Thoracic aorta (tissue), 2 donors: ENCODE results near the gene CEP89. TPM values are rescaled to one million over a fixed set of nuclear protein-coding genes. Genes with fewer than 3 reads are reported as not detected.

ENCODE experiments used
- ATAC-seq: fragments of 150-250 bp; one replicate; pipeline ENCODE4 v1.8.0; 2017; ENCODE audit warnings: low read depth; ENCODE audit not compliant: insufficient number of reproducible peaks, low FRiP score
- DNase-seq: peaks from one replicate; pipeline ENCODE4 v3.0.0-alpha.2; 2020; ENCODE audit warnings: low spot score
- H3K27ac ChIP-seq, 2 donors: fragments of 200-600 bp; sonication (generic); 1 replicate in 1 of 2; 2 replicates in 1 of 2; pipeline ENCODE4 v1.5.1; 2016; ENCODE audit warnings: mild to moderate bottlenecking in 2 of 2, moderate library complexity in 2 of 2
- H3K27me3 ChIP-seq: fragments of 200-600 bp; sonication (generic); replicated peaks from 2 replicates; pipeline ENCODE4 v1.6.0; 2016; ENCODE audit warnings: mild to moderate bottlenecking; ENCODE audit not compliant: insufficient read depth
- H3K36me3 ChIP-seq: fragments of 200-600 bp; sonication (generic); one replicate; pipeline ENCODE4 v1.5.1; 2016
- H3K4me1 ChIP-seq, 2 donors: fragments of 200-600 bp; sonication (generic); 1 replicate in 1 of 2; 2 replicates in 1 of 2; pipeline versions ENCODE4 v1.5.1 to v1.6.0; 2016; ENCODE audit warnings: low read depth in 2 of 2, mild to moderate bottlenecking in 1 of 2; ENCODE audit not compliant: control insufficient read depth in 1 of 2
- H3K4me3 ChIP-seq: fragments of 200-600 bp; sonication (generic); 2 replicates; pipeline ENCODE4 v1.5.1; 2016; ENCODE audit warnings: mild to moderate bottlenecking
- H3K9me3 ChIP-seq: fragments of 200-600 bp; sonication (generic); 2 replicates; pipeline ENCODE4 v1.5.1; 2016
- CTCF ChIP-seq: fragments of 200-600 bp; sonication (generic); IDR thresholded peaks from one replicate; pipeline ENCODE4 v1.5.1; 2019; ENCODE audit warnings: antibody characterized with exemption
- total RNA-seq, 2 donors: library from RNA; depleted of rRNA; stranded (reverse); fragments of >200 nt; gene quantifications; one replicate each; pipeline versions ENCODE4 v1.1.0 to v1.2.3, GENCODE V29; 2016

Gene CEP89
- total RNA-seq, 2 donors from 2014 or later, result 20.5 to 26.1 TPM

- DNase-seq (no peak), ATAC-seq (no peak)
- H3K9me3 ChIP-seq, result no peaks in the 10 kb centered on the region
- H3K36me3 ChIP-seq, result no peaks in the 10 kb centered on the region
- H3K27me3 ChIP-seq, result no peaks in the 10 kb centered on the region
- no peak for TF ChIP-seq CTCF
- no peaks in the 10 kb centered on the region for H3K4me1 ChIP-seq
- H3K4me3 ChIP-seq, result no peak overlapping the region
- no peak overlapping the region for H3K27ac ChIP-seq
Measured at GRCh38 chr19:32831611-32832010, 140.1 kb downstream of the CEP89 start.

- no peaks in the 10 kb centered on the region for H3K36me3 ChIP-seq
- H3K4me3 ChIP-seq, result no peak overlapping the region
- ATAC-seq (no peak), DNase-seq (no peak)
- no peaks in the 10 kb centered on the region for H3K4me1 ChIP-seq
- no peaks in the 10 kb centered on the region for H3K27me3 ChIP-seq
- no peak overlapping the region for H3K27ac ChIP-seq
- TF ChIP-seq CTCF, result no peak
- no peaks in the 10 kb centered on the region for H3K9me3 ChIP-seq
Measured at GRCh38 chr19:32830231-32831014, 141.3 kb downstream of the CEP89 start.

GRCh38 chr19:32829345-32829896 is 142.3 kb downstream of the CEP89 start:
- no peaks in the 10 kb centered on the region for H3K36me3 ChIP-seq
- no peaks in the 10 kb centered on the region for H3K9me3 ChIP-seq
- no peaks in the 10 kb centered on the region for H3K27me3 ChIP-seq
- TF ChIP-seq CTCF, result no peak
- DNase-seq, result no peak
- no peak overlapping the region for H3K4me3 ChIP-seq
- ATAC-seq, result no peak
- H3K4me1 ChIP-seq, result no peaks in the 10 kb centered on the region
- no peak overlapping the region for H3K27ac ChIP-seq

GRCh38 chr19:32828643-32829344 is 143.0 kb downstream of the CEP89 start:
- no peak overlapping the region for H3K4me3 ChIP-seq
- TF ChIP-seq CTCF, result no peak
- no peaks in the 10 kb centered on the region for H3K4me1 ChIP-seq
- H3K27me3 ChIP-seq, result no peaks in the 10 kb centered on the region
- ATAC-seq (no peak), DNase-seq (no peak)
- H3K36me3 ChIP-seq, result no peaks in the 10 kb centered on the region
- no peak overlapping the region for H3K27ac ChIP-seq
- no peaks in the 10 kb centered on the region for H3K9me3 ChIP-seq

- H3K27ac ChIP-seq, result no peak overlapping the region
- H3K4me3 ChIP-seq, result no peak overlapping the region
- H3K27me3 ChIP-seq, result no peaks in the 10 kb centered on the region
- no peaks in the 10 kb centered on the region for H3K4me1 ChIP-seq
- no peaks in the 10 kb centered on the region for H3K36me3 ChIP-seq
- DNase-seq (no peak), ATAC-seq (no peak)
- no peaks in the 10 kb centered on the region for H3K9me3 ChIP-seq
- no peak for TF ChIP-seq CTCF
Measured at GRCh38 chr19:32828139-32828538, 143.6 kb downstream of the CEP89 start.
